Measurements from ENCODE around the gene C1GALT1. TPM values are rescaled to one million over a fixed set of nuclear protein-coding genes. Genes with fewer than 3 reads are reported as not detected.

Gene C1GALT1
- total RNA-seq, 2 experiments from 2014 or later = 48.8 to 51.4 TPM

DNA sequence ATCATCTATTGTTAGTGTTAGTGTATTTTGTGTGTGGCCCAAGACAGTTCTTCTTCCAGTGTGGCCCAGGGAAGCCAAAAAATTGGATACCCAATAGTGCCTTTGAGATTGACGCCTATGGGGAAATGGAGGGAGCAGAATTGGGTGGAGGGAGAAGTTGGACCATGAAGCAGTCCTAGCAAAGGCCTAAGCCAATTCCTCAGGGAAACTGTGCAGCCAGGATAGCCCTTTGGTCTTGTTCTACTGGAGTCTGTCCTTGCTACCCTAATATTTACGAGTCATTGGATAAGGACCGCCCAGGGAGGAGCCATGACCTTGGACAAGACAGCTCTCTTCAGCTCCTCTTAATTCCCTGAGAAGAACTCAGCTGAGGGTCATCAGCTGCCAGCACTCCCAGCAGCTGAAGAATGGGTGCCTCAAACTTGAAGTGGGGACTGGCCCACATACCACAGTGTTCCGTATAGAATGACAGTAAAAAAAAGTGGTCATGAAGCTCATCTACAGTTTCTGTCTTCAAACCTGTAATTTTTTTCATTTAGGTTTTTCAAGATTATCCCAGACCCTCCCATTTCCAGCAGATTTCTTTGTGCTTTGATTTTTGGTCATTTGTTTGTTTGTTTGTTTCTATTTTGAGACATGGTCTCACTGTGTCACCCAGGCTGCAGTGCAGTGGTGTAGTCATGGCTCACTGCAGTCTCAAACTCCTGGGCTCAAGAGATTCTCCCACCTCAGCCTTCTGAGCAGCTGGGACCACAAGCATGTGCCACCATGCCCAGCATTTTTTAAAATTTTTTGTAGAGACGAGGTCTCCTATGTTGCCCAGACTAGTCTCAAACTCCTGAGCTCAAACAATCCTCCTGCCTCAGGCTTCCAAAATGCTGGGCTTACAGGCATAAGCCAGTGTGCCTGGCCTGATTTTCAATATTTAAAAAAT lies 81.2 kb downstream of the C1GALT1 start:
- H3K27ac Mint-ChIP-seq = peak overlapping the region; percentile 43
- H3K9me3 Mint-ChIP-seq = peaks cover 11% of the 10 kb centered on the region
- H3K36me3 Mint-ChIP-seq = peaks cover 29% of the 10 kb centered on the region
- H3K27me3 Mint-ChIP-seq = no peaks in the 10 kb centered on the region
- no peak overlapping the region for H3K4me3 Mint-ChIP-seq
- POLR2A ChIA-PET = interaction anchor here (1.0 kb wide), 1 partner anchor 82 kb away, joined by 3 read pairs; no protein-coding TSS in a partner anchor
- peaks cover 13% of the 10 kb centered on the region for H3K4me1 Mint-ChIP-seq
- no peak for ATAC-seq (ENCODE audit: low read depth)
- DNase-seq = no peak

DNA sequence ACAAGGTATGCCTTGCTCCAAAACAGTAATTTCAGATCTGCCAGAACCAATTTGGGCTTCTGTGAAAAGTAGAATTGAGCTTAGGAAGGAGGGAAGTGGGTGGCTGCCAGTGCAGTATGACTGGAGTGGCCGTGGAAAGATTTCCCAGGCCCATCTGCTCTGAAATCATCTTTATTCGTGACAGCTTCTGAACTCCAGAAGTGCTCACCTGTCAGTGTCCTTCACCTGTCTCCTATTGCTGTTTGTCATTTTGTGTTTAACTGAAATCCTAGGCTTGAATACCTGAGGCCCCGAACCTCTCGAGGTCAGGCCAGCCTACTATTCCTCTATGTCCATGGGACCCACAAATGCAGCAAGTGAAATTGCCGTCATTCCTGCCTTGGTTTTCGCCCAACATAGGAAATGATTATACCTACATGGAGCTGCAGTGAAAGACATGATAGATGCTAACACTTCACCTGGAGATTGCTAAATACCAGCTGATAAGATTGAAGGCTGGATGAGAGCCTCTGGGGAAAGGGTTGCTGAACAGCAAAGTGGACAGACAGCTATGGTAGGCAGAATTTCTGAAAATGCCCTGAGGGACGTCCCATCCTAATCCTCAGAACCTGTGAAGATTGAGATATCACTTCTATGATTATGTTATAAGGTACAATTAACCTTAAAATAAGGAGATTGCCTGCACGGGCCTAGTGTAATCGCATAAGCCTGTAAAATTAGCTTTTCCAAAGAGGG lies 82.1 kb downstream of the C1GALT1 start:
- no peaks in the 10 kb centered on the region for H3K27me3 Mint-ChIP-seq
- POLR2A ChIA-PET = interaction anchor here (0.8 kb wide), 1 partner anchor 159 kb away, joined by 3 read pairs; no protein-coding TSS in a partner anchor
- H3K4me1 Mint-ChIP-seq = peaks cover 8% of the 10 kb centered on the region
- peak overlapping the region; percentile 25 for H3K27ac Mint-ChIP-seq
- peaks cover 25% of the 10 kb centered on the region for H3K36me3 Mint-ChIP-seq
- no peak for ATAC-seq (ENCODE audit: low read depth)
- peaks cover 10% of the 10 kb centered on the region for H3K9me3 Mint-ChIP-seq
- no peak overlapping the region for H3K4me3 Mint-ChIP-seq
- DNase-seq = no peak

DNA sequence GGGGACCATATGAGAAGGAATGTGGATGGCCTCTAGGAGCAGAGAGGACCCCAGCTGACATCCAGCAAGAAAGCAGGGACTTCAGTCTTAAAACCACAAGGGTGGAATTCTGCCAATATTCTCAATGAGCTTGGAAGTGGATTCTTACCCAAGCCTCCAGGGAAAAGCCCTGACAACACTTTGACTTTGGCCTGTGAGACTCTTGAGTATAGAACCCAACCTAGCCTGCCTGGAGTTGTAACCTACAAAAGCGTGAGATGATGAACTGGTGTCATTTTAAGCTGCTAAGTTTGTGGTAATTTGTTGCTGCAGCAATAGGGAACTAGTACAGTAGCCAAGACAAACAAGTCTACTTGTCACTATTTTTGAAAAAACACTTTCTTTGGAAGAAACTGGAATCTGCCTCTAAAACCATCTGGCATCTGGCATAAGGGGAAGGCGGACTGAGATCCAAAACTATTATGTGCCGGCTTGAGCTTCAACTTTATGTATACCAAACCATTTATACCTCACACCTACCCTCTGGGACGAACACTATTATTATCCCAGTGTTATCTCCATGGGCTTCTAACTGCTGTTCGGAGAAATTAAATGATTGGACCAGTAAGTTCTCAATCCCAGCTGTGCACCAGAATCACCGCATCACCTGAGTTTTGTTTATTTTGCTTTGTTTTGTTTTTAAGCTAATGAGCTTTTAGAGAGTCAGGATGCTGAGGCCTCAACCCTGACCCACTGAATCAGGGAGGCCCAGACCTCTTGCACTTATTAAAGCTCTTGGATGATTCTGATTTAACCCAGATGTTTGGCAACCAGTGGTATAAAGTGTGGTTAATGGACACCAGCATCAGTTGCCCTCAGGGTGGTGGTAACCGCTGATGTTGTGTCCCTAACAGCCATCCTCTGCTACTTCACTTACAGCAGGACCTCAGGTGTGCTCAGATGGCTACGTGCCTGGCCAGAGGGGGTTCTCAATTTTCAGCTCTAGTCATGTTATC lies 83.0 kb downstream of the C1GALT1 start:
- peaks cover 17% of the 10 kb centered on the region for H3K36me3 Mint-ChIP-seq
- POLR2A ChIA-PET = interaction anchor here (0.8 kb wide), 1 partner anchor 160 kb away, joined by 3 read pairs; no protein-coding TSS in a partner anchor
- H3K4me3 Mint-ChIP-seq = no peak overlapping the region
- H3K27me3 Mint-ChIP-seq = no peaks in the 10 kb centered on the region
- DNase-seq = no peak
- H3K4me1 Mint-ChIP-seq = peaks cover 4% of the 10 kb centered on the region
- no peak for ATAC-seq (ENCODE audit: low read depth)
- H3K27ac Mint-ChIP-seq = no peak overlapping the region
- peaks cover 8% of the 10 kb centered on the region for H3K9me3 Mint-ChIP-seq

DNA sequence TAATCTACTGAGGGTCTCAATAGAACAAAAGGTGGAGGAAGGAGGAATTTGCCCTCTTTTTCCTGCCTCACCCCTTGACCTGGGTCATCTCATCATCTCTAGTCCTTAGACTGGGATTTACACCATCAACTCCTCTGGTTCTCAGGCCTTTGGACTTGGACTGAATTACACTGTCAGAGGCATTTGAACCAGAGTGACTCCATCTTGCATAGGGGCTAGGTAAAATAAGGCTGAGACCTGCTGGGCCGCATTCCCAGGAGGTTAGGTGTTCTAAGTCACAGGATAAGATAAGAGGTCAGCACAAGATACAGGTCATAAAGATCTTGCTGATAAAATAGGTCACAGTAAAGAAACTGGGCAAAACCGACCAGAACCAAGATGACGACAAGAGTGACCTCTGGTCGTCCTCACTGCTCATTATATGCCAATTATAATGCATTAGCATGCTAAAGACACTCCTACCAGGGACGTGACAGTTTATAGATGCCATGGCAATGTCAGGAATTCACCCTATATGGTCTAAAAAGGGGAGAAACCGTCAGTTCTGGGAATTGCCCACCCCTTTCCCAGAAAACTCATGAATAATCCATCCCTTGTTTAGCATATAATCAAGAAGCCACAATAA lies 84.0 kb downstream of the C1GALT1 start:
- peaks cover 7% of the 10 kb centered on the region for H3K9me3 Mint-ChIP-seq
- peaks cover 2% of the 10 kb centered on the region for H3K27me3 Mint-ChIP-seq
- no peak overlapping the region for H3K4me3 Mint-ChIP-seq
- H3K4me1 Mint-ChIP-seq = peaks cover 4% of the 10 kb centered on the region
- ATAC-seq (ENCODE audit: low read depth) = no peak
- peaks cover 11% of the 10 kb centered on the region for H3K36me3 Mint-ChIP-seq
- POLR2A ChIA-PET = no interaction called here
- H3K27ac Mint-ChIP-seq = no peak overlapping the region
- no peak for DNase-seq

DNA sequence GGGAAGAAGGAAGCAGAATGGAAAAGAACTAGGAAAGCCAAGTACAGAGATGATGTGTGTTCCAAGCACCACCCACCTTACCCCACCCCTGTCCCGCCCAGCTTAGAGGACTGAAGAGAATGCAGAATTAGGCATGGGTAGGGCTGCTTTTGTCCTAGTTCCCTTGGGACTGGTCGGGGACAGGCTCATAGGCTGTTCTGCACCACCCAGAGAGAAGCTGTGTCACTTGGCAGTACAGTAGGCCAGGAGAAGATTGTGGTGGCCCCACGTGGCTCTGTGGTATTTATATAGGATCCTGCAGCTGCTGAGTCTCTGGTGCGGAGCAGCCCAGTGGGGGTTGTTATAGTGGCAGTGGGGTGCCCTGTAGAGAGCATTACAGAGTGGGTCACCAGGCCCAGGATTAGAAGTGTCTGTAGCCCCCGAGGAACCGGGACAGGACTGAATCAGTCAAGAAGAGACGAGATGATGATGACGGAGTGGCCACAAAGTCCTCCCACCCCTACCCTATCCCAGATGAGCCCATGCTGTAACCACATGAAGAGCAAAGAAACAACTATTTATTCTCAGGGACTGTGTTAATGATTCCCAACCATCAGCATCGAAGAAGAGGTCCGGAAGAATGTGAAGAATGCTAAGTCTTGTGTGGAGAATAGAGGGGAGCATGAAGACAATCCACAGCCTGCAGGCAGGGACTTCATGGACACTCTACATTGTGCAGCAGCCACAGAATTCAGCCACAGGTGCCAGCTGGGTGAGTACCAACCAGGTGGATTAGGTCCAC lies 88.9 kb downstream of the C1GALT1 start:
- peaks cover 2% of the 10 kb centered on the region for H3K36me3 Mint-ChIP-seq
- POLR2A ChIA-PET = no interaction called here
- ATAC-seq (ENCODE audit: low read depth) (no peak), DNase-seq (no peak)
- peaks cover 4% of the 10 kb centered on the region for H3K27me3 Mint-ChIP-seq
- H3K4me3 Mint-ChIP-seq = no peak overlapping the region
- no peak overlapping the region for H3K27ac Mint-ChIP-seq
- peaks cover 1% of the 10 kb centered on the region for H3K9me3 Mint-ChIP-seq
- peaks cover 3% of the 10 kb centered on the region for H3K4me1 Mint-ChIP-seq

DNA sequence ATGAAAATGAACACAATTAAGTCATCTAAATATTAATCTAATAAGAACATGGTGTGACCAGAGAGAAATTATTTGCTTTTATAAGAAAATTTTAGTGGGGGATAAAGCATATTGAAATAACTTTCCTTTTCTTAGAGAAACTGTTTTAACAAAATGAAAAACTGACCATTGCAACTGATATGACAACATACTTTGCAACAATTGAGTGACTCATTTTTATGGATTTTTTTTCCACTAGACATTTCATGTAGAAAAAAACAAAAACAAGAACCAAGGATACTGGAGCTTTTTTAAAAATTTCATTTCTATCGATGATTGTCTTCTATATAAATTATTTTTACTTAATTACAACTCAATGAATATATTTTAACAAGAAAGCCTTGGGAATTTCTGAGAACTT lies 90.0 kb downstream of the C1GALT1 start:
- peaks cover 1% of the 10 kb centered on the region for H3K9me3 Mint-ChIP-seq
- no peak overlapping the region for H3K4me3 Mint-ChIP-seq
- no peak for ATAC-seq (ENCODE audit: low read depth)
- peaks cover 2% of the 10 kb centered on the region for H3K36me3 Mint-ChIP-seq
- no peak overlapping the region for H3K27ac Mint-ChIP-seq
- POLR2A ChIA-PET = no interaction called here
- H3K4me1 Mint-ChIP-seq = peaks cover 6% of the 10 kb centered on the region
- H3K27me3 Mint-ChIP-seq = peaks cover 4% of the 10 kb centered on the region
- DNase-seq = no peak

DNA sequence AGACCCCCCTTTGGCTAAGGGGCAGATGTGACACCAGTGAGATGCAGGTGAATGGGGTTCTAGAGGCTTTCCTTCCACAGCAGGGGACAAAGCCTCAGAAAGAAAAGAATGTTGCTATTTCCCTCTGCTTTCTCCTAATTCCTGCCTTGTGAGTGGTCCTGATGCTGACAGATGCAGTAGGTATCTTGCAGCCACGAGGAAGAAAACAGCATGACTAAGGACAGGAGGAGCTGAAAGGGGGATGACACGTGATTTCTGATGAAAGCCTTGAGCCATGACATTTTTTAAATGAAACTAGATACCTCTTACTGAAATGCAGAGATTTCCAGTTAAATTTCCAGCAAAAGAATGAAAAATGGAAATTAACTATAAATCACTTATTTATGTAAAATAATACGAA lies 92.4 kb downstream of the C1GALT1 start:
- no peak overlapping the region for H3K27ac Mint-ChIP-seq
- H3K4me3 Mint-ChIP-seq = no peak overlapping the region
- H3K4me1 Mint-ChIP-seq = peaks cover 6% of the 10 kb centered on the region
- no peak for ATAC-seq (ENCODE audit: low read depth)
- H3K27me3 Mint-ChIP-seq = peaks cover 4% of the 10 kb centered on the region
- no peak for DNase-seq
- H3K9me3 Mint-ChIP-seq = peaks cover 3% of the 10 kb centered on the region
- POLR2A ChIA-PET = no interaction called here
- H3K36me3 Mint-ChIP-seq = peaks cover 2% of the 10 kb centered on the region

DNA sequence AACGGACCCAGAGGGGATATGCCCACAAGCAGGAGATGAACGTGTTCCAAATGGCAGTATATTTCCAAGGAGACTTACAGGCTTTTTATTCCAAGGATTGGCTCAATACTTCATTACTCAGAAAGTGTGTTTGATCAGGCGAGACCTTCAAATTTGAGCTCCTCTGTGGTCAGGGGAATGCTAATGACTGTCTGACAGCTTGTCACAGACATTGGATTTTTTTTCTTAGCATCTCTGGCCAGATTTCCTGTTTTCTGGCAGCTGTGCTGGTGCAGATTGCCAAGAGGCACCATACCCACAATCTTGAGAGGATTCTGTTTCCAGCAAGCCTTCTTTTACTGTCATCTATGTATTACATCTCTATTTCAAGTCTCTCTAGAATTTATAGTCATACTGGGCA lies 93.8 kb downstream of the C1GALT1 start:
- H3K4me3 Mint-ChIP-seq = no peak overlapping the region
- no peak overlapping the region for H3K27ac Mint-ChIP-seq
- H3K9me3 Mint-ChIP-seq = peaks cover 3% of the 10 kb centered on the region
- DNase-seq (no peak), ATAC-seq (ENCODE audit: low read depth) (no peak)
- H3K4me1 Mint-ChIP-seq = peaks cover 6% of the 10 kb centered on the region
- POLR2A ChIA-PET = no interaction called here
- H3K36me3 Mint-ChIP-seq = peaks cover 2% of the 10 kb centered on the region
- H3K27me3 Mint-ChIP-seq = peaks cover 3% of the 10 kb centered on the region

DNA sequence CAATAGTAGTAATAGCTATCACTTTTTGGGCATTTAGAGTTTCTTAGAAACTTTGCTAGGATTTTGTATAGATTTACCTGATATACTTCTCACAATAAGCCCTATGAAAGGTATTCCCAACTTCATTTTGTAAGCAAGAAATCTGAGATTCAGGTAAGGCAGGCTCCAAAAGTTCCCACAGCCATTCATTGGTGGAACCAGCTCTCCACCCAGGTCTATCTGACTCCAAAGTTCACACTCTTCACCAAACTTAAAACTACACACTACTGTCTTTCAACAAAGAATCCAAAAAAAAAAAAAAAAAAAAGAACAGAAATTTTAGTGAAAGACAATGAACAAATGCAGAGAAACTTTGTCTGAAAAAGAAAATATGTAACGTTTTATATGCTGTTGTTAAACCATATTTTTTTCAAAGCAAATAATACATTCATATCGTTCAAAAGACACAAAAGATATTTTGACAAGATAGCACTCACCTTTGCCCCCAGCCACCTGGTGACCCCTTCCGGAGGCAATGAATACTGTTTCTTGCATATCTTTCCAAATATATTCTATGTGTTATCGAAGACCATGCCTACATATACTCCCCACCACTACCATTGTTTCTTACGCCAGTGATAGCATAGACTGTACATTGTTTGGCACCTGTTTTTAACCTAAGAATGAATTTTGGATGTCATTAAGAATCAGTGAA lies 108.2 kb downstream of the C1GALT1 start:
- POLR2A ChIA-PET = interaction anchor here (0.7 to 1.0 kb wide), 2 partner anchors 116 to 191 kb away, joined by 4 to 7 read pairs; no protein-coding TSS in a partner anchor
- Mint-ChIP-seq H3K9me3 (peaks cover 4% of the 10 kb centered on the region), H3K4me1 (no peaks in the 10 kb centered on the region), H3K27ac (no peak overlapping the region), H3K4me3 (no peak overlapping the region), H3K27me3 (no peaks in the 10 kb centered on the region), H3K36me3 (peaks cover 2% of the 10 kb centered on the region)
- ATAC-seq (ENCODE audit: low read depth) = no peak
- DNase-seq = no peak

DNA sequence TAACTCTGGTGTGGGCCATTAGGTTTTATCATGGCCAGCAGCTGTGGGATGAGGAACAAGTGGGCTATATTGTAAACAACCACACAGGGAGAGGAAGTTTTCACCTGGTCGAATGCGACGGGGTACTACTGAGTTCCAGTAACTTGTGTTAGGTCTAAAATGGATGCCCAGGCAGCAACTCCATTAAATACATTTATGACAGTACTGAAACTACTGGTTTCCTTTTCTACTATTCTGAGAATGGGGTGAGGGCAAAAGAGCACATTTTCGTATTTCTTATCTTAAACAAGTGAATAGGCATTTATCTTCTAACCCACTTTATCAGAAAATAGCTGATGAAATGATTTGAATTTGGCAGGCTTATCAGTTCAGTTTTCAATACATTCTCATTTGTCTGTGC lies 109.7 kb downstream of the C1GALT1 start:
- Mint-ChIP-seq H3K9me3 (no peaks in the 10 kb centered on the region), H3K36me3 (no peaks in the 10 kb centered on the region), H3K4me1 (no peaks in the 10 kb centered on the region), H3K27me3 (peaks cover 2% of the 10 kb centered on the region), H3K4me3 (no peak overlapping the region), H3K27ac (no peak overlapping the region)
- ATAC-seq (ENCODE audit: low read depth) (no peak), DNase-seq (no peak)
- POLR2A ChIA-PET = no interaction called here

DNA sequence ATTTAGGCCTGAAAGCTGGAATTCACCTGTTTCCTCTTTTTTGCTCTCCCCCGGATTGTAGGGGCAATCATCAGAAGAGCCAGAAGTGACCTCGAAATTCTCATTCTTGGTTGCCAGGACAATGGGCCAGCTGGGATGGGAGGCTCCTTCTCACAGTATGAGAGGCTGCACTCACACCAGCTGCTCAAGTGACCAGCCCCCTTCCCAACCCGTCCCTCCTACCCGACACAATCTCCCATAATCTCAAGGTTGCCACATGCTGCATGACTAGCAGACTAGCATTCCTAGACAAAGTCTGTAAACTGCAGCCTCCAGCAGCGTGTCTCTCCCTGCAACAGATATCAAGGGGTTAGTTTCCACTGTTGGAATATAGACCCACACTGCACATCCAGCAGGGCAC lies 110.3 kb downstream of the C1GALT1 start:
- Mint-ChIP-seq H3K4me3 (no peak overlapping the region), H3K27ac (no peak overlapping the region), H3K36me3 (no peaks in the 10 kb centered on the region), H3K4me1 (no peaks in the 10 kb centered on the region), H3K27me3 (peaks cover 2% of the 10 kb centered on the region), H3K9me3 (no peaks in the 10 kb centered on the region)
- DNase-seq (no peak), ATAC-seq (ENCODE audit: low read depth) (no peak)
- POLR2A ChIA-PET = no interaction called here
